ENCODE results near the gene NLGN2.

The NLGN2 gene

GRCh38 chr17:7465597-7466275 lies 58.1 kb downstream of the NLGN2 start:
- TF ChIP-seq GATA1 (IDR thresholded peaks at IDR 0.05; ENCODE audit: low read depth, low read length) (no peak), POLR2A (IDR thresholded peaks at IDR 0.05; ENCODE audit: low read length) (no peak)
- no peak for DNase-seq

- no peak for TF ChIP-seq POLR2A (IDR thresholded peaks at IDR 0.05; ENCODE audit: low read length)
- no peak for TF ChIP-seq GATA1 (IDR thresholded peaks at IDR 0.05; ENCODE audit: low read depth, low read length)
- no peak for DNase-seq
These were observed 58.6 kb downstream of the NLGN2 start for GRCh38 chr17:7466318-7466638.

GRCh38 chr17:7466639-7467341 lies 59.1 kb downstream of the NLGN2 start:
- TF ChIP-seq GATA1 (IDR thresholded peaks at IDR 0.05; ENCODE audit: low read depth, low read length) (no peak), POLR2A (IDR thresholded peaks at IDR 0.05; ENCODE audit: low read length) (no peak)
- DNase-seq = peak; percentile 71 to 74

- no peak for TF ChIP-seq GATA1 (IDR thresholded peaks at IDR 0.05; ENCODE audit: low read depth, low read length)
- no peak for TF ChIP-seq POLR2A (IDR thresholded peaks at IDR 0.05; ENCODE audit: low read length)
- no peak for DNase-seq
These were observed 59.9 kb downstream of the NLGN2 start for GRCh38 chr17:7467498-7467897.

GRCh38 chr17:7468290-7468689 lies 60.6 kb downstream of the NLGN2 start:
- no peak for TF ChIP-seq POLR2A (IDR thresholded peaks at IDR 0.05; ENCODE audit: low read length)
- TF ChIP-seq GATA1 (IDR thresholded peaks at IDR 0.05; ENCODE audit: low read depth, low read length) = no peak

GRCh38 chr17:7468804-7469389 lies 61.3 kb downstream of the NLGN2 start:
- TF ChIP-seq POLR2A (IDR thresholded peaks at IDR 0.05; ENCODE audit: low read length) = no peak
- TF ChIP-seq GATA1 (IDR thresholded peaks at IDR 0.05; ENCODE audit: low read depth, low read length) = no peak
- DNase-seq = no peak

More at GRCh38 chr17:7468290-7468689, 60.6 kb downstream of the NLGN2 start:
- DNase-seq = no peak

All from erythroblast (primary cell).